ENCODE data around the gene TSPAN3.

DNA sequence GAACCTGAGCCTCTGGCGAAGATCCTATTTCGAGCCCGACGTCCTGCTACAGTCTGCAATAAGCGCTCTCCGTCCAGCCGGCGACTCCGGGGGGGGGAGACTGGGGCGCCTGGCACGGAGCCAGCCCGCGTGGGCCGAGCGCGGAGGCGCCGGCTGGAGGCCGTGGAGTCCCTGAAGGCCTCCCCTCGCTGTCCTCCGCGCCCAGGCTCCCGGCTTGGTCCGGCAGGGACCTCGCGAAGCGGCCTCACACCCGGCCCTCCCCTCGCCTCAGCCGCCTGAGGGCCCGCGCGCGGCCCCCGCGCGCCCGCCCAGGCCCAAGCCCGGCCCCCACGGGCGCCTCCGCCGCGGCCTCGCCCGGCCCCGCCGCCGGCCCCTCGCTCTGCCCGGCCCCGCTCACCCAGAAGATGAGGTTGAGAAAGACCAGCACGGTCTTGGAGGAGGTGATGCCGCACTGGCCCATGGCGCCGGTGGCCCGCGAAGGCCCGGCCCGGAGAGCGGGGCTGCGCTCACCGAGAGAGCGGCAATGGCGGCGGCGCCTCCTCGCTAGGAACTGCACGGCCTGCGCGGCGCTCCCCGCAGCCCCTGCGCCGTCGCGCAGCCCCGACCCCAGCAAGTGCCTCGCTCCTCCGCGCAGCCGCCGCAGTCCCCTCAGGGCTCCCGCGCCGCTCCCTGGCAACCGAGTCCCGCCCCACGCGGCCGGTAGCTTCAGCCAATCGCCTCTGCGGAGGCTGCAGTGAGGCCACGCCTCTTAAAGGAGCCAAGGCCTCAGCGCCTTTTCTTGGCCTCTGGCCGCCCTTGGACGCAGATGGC is at the start of gene TSPAN3:
- TF ChIP-seq, protein P1, sequence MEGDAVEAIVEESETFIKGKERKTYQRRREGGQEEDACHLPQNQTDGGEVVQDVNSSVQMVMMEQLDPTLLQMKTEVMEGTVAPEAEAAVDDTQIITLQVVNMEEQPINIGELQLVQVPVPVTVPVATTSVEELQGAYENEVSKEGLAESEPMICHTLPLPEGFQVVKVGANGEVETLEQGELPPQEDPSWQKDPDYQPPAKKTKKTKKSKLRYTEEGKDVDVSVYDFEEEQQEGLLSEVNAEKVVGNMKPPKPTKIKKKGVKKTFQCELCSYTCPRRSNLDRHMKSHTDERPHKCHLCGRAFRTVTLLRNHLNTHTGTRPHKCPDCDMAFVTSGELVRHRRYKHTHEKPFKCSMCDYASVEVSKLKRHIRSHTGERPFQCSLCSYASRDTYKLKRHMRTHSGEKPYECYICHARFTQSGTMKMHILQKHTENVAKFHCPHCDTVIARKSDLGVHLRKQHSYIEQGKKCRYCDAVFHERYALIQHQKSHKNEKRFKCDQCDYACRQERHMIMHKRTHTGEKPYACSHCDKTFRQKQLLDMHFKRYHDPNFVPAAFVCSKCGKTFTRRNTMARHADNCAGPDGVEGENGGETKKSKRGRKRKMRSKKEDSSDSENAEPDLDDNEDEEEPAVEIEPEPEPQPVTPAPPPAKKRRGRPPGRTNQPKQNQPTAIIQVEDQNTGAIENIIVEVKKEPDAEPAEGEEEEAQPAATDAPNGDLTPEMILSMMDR (IDR thresholded peaks at IDR 0.05), result no peak
- peak; percentile 77 to 97 for TF ChIP-seq POLR2A (IDR thresholded peaks at IDR 0.05)
